Measurements from ENCODE around the gene SMOC2. TPM values are rescaled to one million over a fixed set of nuclear protein-coding genes. Genes with fewer than 3 reads are reported as not detected.
"Not testable (repeated sequence)": the region's sequence is repeated elsewhere in the genome, so short reads cannot be mapped to it uniquely, and the experiment has no call there.

SMOC2 gene
- total and polyA plus RNA-seq, 3 experiments from 2014 or later, result not detected

DNA sequence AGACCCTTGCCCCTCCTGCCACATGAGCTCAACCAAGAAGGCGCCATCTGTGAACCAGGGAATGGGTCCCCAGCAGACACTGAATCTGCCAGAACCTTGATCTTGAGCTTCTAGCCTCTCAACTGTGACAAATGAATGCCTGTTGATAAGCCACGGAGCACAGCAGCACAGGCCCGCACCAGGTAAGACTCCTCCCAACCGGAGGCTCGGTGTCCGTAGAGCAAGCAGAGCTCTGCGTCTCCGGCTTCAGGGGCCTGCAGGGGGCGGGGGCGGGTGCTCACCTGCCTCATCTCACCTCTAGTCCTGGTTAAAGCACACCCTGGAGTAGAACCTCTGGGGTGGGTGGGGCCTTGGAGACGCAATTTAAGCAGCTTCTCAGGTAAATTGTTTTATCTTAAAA, 122.7 kb downstream of the SMOC2 start:
- CTCF ChIA-PET, result no interaction called here
- DNase-seq, result no peak
- Histone ChIP-seq H3K9me3 (ENCODE audit: low read length) (no peaks in the 10 kb centered on the region), H3K27ac (ENCODE audit: low read depth, low read length) (no peak overlapping the region), H3K36me3 (ENCODE audit: insufficient read depth, low read length) (no peaks in the 10 kb centered on the region), H3K4me1 (ENCODE audit: insufficient read depth, low read length) (no peaks in the 10 kb centered on the region), H3K27me3 (ENCODE audit: insufficient read depth, low read length, poor library complexity, severe bottlenecking) (no peaks in the 10 kb centered on the region), H3K4me3 (ENCODE audit: low read length) (no peak overlapping the region)
- Mint-ChIP-seq H3K27ac (no peak overlapping the region), H3K9me3 (no peaks in the 10 kb centered on the region), H3K36me3 (no peaks in the 10 kb centered on the region), H3K4me3 (no peak overlapping the region), H3K27me3 (no peaks in the 10 kb centered on the region), H3K4me1 (no peaks in the 10 kb centered on the region)
- POLR2A ChIA-PET, result no interaction called here

DNA sequence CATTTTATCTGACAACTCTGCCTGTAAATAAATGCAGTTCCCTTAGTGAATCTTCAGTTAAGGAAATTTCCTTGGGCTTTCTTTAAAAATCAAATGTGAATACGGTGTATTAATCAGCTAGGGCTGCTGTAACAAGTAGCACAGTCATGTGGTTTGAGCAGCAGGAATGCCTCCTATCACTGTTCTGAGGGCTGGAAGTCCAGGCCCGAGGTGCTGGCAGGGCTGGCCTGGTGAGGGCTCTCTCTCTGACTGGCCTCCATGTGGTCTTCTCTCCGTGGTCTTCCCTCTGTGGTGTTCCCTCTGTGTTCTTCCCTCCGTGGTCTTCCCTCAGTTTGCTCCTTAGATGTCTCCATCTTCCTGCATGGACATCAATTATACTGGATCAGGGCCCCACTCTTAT, 124.1 kb downstream of the SMOC2 start:
- CTCF ChIA-PET, result no interaction called here
- Mint-ChIP-seq H3K36me3 (no peaks in the 10 kb centered on the region), H3K27me3 (peaks cover 0 to 5% of the 10 kb centered on the region in 2 donors), H3K27ac (no peak overlapping the region), H3K4me3 (no peak overlapping the region), H3K9me3 (no peaks in the 10 kb centered on the region), H3K4me1 (no peaks in the 10 kb centered on the region)
- no peaks in the 10 kb centered on the region for H3K27me3 ChIP-seq (ENCODE audit: insufficient read depth, low read length, poor library complexity, severe bottlenecking)
- no peak overlapping the region for H3K27ac ChIP-seq (ENCODE audit: low read depth, low read length)
- no peak for DNase-seq
- POLR2A ChIA-PET, result no interaction called here
- no peaks in the 10 kb centered on the region for H3K9me3 ChIP-seq (ENCODE audit: low read length)
- no peaks in the 10 kb centered on the region for H3K4me1 ChIP-seq (ENCODE audit: insufficient read depth, low read length)
- no peak overlapping the region for H3K4me3 ChIP-seq (ENCODE audit: low read length)
- H3K36me3 ChIP-seq (ENCODE audit: insufficient read depth, low read length), result no peaks in the 10 kb centered on the region

DNA sequence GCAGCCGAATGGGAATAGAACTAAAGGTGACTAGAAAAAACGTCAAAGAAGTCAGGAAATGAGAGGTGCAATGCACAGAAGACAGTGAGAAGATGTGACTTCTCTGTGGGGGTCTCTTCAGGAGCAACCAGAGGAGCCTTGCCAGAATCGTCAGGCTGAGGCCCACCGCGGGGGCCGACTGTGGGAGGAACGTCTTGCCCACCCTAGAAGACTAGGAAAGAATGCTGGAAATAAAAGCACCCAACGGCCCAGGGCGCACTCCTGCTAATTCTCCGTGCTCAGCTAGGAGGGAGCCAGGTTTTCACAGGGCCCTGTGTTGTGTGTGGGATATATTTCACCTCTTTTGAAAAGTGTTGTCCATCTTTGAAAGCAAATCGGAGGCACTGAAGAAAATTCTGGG, 129.2 kb downstream of the SMOC2 start:
- Mint-ChIP-seq H3K27ac (no peak overlapping the region), H3K27me3 (peaks cover 1 to 5% of the 10 kb centered on the region in 2 donors), H3K4me3 (no peak overlapping the region), H3K4me1 (no peaks in the 10 kb centered on the region), H3K36me3 (no peaks in the 10 kb centered on the region), H3K9me3 (no peaks in the 10 kb centered on the region)
- ChIA-PET CTCF (no interaction called here), POLR2A (no interaction called here)
- Histone ChIP-seq H3K4me1 (ENCODE audit: insufficient read depth, low read length) (no peaks in the 10 kb centered on the region), H3K4me3 (ENCODE audit: low read length) (no peak overlapping the region), H3K27me3 (ENCODE audit: insufficient read depth, low read length, poor library complexity, severe bottlenecking) (no peaks in the 10 kb centered on the region), H3K9me3 (ENCODE audit: low read length) (no peaks in the 10 kb centered on the region), H3K27ac (ENCODE audit: low read depth, low read length) (no peak overlapping the region), H3K36me3 (ENCODE audit: insufficient read depth, low read length) (no peaks in the 10 kb centered on the region)
- no peak for DNase-seq

DNA sequence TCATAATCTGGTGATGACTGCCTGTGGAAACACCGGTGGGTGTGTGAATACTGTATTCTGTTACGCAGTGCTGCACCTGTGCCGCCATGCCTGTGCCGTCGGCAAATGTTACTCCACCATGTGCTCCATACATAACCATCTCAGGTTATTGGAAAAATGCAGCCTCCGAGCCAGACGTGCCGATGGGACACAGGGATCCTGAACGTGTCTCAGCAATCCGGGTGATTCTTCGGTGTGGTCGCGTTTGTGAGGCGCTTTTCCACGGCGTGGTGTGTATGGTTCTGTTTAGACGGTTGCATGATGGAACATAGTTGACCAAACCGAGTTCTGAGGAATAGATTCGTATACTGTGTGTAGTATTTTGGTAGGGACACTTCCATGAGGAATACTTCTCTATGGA, 130.3 kb downstream of the SMOC2 start:
- Mint-ChIP-seq H3K9me3 (no peaks in the 10 kb centered on the region), H3K4me3 (no peak overlapping the region), H3K27ac (no peak overlapping the region), H3K4me1 (no peaks in the 10 kb centered on the region), H3K36me3 (no peaks in the 10 kb centered on the region), H3K27me3 (peaks cover 4 to 5% of the 10 kb centered on the region in 2 donors)
- POLR2A ChIA-PET, result no interaction called here
- no peaks in the 10 kb centered on the region for H3K9me3 ChIP-seq (ENCODE audit: low read length)
- H3K27ac ChIP-seq (ENCODE audit: low read depth, low read length), result no peak overlapping the region
- no peaks in the 10 kb centered on the region for H3K36me3 ChIP-seq (ENCODE audit: insufficient read depth, low read length)
- no peaks in the 10 kb centered on the region for H3K27me3 ChIP-seq (ENCODE audit: insufficient read depth, low read length, poor library complexity, severe bottlenecking)
- no peaks in the 10 kb centered on the region for H3K4me1 ChIP-seq (ENCODE audit: insufficient read depth, low read length)
- H3K4me3 ChIP-seq (ENCODE audit: low read length), result no peak overlapping the region
- DNase-seq, result no peak
- CTCF ChIA-PET, result no interaction called here

DNA sequence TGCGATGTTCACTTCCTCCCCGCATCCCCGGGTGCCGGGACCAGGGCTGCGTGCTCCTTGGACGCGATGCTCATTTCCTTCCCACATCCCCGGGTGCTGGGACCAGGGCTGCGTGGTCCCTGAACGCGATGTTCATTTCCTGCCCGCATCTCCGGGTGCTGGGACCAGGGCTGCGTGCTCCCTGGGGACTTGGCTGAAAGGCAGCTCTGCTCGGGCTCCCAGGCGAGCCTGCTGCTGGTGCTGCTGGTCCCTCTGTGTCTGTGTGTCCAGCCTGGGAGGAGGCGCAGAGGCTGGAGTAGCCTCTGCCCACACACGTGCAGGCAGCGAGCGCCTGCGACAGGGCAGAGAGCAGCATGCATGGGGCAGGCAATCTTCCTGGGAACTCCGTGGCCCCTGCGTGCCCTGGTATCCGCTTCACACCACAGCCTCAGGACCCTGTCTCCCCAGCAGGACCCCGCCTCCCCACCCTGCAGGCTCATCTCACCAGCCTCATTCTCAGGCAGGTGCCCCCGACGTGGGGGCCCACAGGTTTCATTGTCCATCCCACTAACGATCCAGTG, 132.4 kb downstream of the SMOC2 start:
- H3K4me3 ChIP-seq (ENCODE audit: low read length); CTCF ChIA-PET; H3K27ac Mint-ChIP-seq: not testable (repeated sequence)

DNA sequence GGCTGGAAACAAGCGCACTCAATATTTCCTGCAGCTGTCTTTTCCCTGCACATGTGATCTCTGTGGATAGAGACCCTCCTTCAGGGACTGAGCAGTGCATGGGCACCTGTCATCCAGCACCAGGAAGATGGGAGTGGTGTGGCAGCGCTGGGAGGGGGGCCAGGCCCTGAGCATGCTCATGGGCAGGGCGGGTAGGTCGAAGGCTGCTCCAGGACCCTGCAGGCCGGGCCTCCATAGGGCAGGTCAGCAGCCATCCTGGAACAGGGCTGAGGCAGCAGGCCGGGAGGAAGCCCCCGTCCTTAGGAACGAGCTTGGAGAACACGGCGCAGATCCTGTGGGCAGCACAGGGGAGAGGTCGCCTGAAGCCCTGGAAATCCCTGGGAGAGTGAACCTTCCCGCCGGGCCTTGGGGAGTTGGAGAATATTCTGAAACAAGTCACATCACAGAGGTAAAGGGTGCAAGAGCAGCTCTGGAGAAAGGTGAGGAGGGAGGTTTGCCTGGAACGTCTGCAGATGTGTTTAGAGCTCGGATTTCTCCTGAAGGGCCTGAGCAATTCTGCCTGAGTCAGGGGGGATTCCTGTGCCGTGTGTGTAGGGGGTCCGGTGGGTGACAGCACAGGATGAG, 133.2 kb downstream of the SMOC2 start:
- Histone ChIP-seq H3K36me3 (ENCODE audit: insufficient read depth, low read length) (no peaks in the 10 kb centered on the region), H3K27me3 (ENCODE audit: insufficient read depth, low read length, poor library complexity, severe bottlenecking) (no peaks in the 10 kb centered on the region), H3K4me3 (ENCODE audit: low read length) (no peak overlapping the region), H3K4me1 (ENCODE audit: insufficient read depth, low read length) (no peaks in the 10 kb centered on the region), H3K9me3 (ENCODE audit: low read length) (no peaks in the 10 kb centered on the region), H3K27ac (ENCODE audit: low read depth, low read length) (no peak overlapping the region)
- no peak overlapping the region for H3K27ac Mint-ChIP-seq
- no peak for DNase-seq
- no peak overlapping the region for H3K4me3 Mint-ChIP-seq
- no peaks in the 10 kb centered on the region for H3K9me3 Mint-ChIP-seq
- CTCF ChIA-PET, result no interaction called here
- peaks cover 4 to 5% of the 10 kb centered on the region in 2 donors for H3K27me3 Mint-ChIP-seq
- no peaks in the 10 kb centered on the region for H3K36me3 Mint-ChIP-seq
- POLR2A ChIA-PET, result no interaction called here
- H3K4me1 Mint-ChIP-seq, result no peaks in the 10 kb centered on the region

More for the DNA sequence above, 132.4 kb downstream of the SMOC2 start:
- H3K4me1 Mint-ChIP-seq; DNase-seq; H3K27ac ChIP-seq (ENCODE audit: low read depth, low read length); H3K27me3 ChIP-seq (ENCODE audit: insufficient read depth, low read length, poor library complexity, severe bottlenecking); H3K36me3 ChIP-seq (ENCODE audit: insufficient read depth, low read length); H3K4me1 ChIP-seq (ENCODE audit: insufficient read depth, low read length); POLR2A ChIA-PET; H3K9me3 Mint-ChIP-seq; H3K4me3 Mint-ChIP-seq; H3K9me3 ChIP-seq (ENCODE audit: low read length); H3K27me3 Mint-ChIP-seq; H3K36me3 Mint-ChIP-seq: not testable (repeated sequence)

DNA sequence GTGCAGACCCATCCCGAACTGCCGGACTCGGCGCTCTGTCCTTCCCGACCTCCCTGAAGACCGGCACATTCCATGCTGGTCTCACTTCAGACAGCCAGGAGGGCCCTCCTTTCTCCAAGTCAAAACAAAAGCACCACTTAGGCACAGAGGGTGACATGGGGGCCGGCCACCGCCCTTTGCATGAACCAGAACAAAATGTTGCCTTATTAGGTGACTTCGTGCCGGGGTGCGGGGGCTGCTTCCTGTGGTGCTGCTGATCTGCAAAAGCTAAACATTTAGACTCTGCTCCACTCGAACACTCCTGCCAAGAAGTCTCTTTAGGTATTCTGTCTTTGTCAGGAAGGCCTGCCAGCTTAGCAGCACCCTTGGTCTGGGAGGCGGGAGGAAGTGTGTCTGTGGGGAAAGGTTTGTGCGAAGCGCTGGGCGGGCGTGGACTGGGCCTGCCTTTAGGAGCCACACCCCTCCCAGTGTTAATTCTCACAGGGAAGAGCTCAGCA, 133.8 kb downstream of the SMOC2 start:
- Histone ChIP-seq H3K27ac (ENCODE audit: low read depth, low read length) (no peak overlapping the region), H3K36me3 (ENCODE audit: insufficient read depth, low read length) (no peaks in the 10 kb centered on the region), H3K4me1 (ENCODE audit: insufficient read depth, low read length) (no peaks in the 10 kb centered on the region), H3K4me3 (ENCODE audit: low read length) (no peak overlapping the region), H3K9me3 (ENCODE audit: low read length) (no peaks in the 10 kb centered on the region), H3K27me3 (ENCODE audit: insufficient read depth, low read length, poor library complexity, severe bottlenecking) (no peaks in the 10 kb centered on the region)
- no peak overlapping the region for H3K4me3 Mint-ChIP-seq
- H3K36me3 Mint-ChIP-seq, result no peaks in the 10 kb centered on the region
- POLR2A ChIA-PET, result no interaction called here
- H3K27me3 Mint-ChIP-seq, result peaks cover 3 to 4% of the 10 kb centered on the region in 2 donors
- H3K9me3 Mint-ChIP-seq, result no peaks in the 10 kb centered on the region
- H3K4me1 Mint-ChIP-seq, result no peaks in the 10 kb centered on the region
- CTCF ChIA-PET, result no interaction called here
- DNase-seq, result no peak
- no peak overlapping the region for H3K27ac Mint-ChIP-seq

DNA sequence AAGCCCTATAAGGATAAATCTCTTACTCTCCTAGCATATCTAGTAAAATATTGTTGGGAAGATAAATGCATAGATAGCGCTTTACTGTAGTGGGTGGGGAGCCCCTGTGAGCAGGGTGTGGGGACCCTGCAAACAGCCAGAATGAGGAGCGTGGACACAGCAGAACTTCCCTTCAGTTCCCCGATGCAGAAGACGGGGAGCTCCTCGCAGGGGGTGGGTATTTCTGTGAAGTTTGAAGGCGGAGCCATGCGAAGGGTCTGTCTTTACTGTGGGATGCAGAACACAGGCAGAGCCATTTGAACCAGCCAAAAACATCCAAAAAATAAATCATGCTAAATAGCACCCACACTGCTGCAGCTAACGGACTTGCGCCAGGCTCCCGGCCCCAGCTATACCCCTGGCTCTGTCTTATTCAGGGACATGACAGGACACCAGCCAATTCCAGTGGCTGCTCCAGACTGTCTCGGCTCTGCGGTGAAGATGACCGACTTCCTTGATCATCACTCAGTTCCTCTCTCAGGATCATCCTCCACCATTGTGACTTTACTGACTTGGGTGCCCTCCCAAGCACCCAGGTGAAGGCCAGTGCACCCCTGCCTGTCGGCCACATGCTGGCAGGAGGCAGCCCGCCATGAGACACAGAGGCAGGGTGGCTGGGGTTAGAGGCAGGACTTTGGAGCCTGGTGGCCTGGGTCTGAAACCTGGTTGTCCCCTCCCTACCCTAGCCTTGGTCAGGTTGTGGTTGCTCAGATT, 134.5 kb downstream of the SMOC2 start:
- ChIA-PET CTCF (no interaction called here), POLR2A (no interaction called here)
- Mint-ChIP-seq H3K27me3 (peaks cover 0 to 4% of the 10 kb centered on the region in 2 donors), H3K4me1 (no peaks in the 10 kb centered on the region), H3K4me3 (no peak overlapping the region), H3K27ac (peak overlapping the region in 1 of 8 donors; percentile 50), H3K36me3 (no peaks in the 10 kb centered on the region), H3K9me3 (no peaks in the 10 kb centered on the region)
- no peak overlapping the region for H3K4me3 ChIP-seq (ENCODE audit: low read length)
- no peaks in the 10 kb centered on the region for H3K36me3 ChIP-seq (ENCODE audit: insufficient read depth, low read length)
- H3K9me3 ChIP-seq (ENCODE audit: low read length), result no peaks in the 10 kb centered on the region
- no peak overlapping the region for H3K27ac ChIP-seq (ENCODE audit: low read depth, low read length)
- H3K27me3 ChIP-seq (ENCODE audit: insufficient read depth, low read length, poor library complexity, severe bottlenecking), result no peaks in the 10 kb centered on the region
- H3K4me1 ChIP-seq (ENCODE audit: insufficient read depth, low read length), result no peaks in the 10 kb centered on the region
- no peak for DNase-seq
